HK-2 (cell line): ENCODE data around the gene ISYNA1.
"Not testable (repeated sequence)": the region's sequence is repeated elsewhere in the genome, so short reads cannot be mapped to it uniquely, and the experiment has no call there.

ENCODE experiments used
- DNase-seq: peaks from one replicate; pipeline ENCODE4 v3.0.0-alpha.2; 2018; ENCODE audit not compliant: unreplicated experiment

The ISYNA1 gene

GRCh38 chr19:18419195-18419698 is 18.7 kb downstream of the ISYNA1 start, which contains the start of gene SSBP4:
SSBP4 (plus strand) TSS chr19:18419398; CDS start chr19:18419649, 251 bp downstream.
- DNase-seq: peak; percentile 77

GRCh38 chr19:18418483-18419194 is 19.3 kb downstream of the ISYNA1 start:
- DNase-seq: peak; percentile 39

- DNase-seq: no peak
Observed at GRCh38 chr19:18418029-18418482, 19.9 kb downstream of the ISYNA1 start.

- DNase-seq: peak; percentile 88
Observed at GRCh38 chr19:18417250-18418028, 20.5 kb downstream of the ISYNA1 start.

- DNase-seq: peak; percentile 88
Observed at GRCh38 chr19:18416778-18417249, 21.1 kb downstream of the ISYNA1 start.

- no peak for DNase-seq
Observed at GRCh38 chr19:18415178-18415867, 22.6 kb downstream of the ISYNA1 start.

- peak; percentile 37 for DNase-seq
Observed at GRCh38 chr19:18414504-18415177, 23.3 kb downstream of the ISYNA1 start.

- DNase-seq: no peak
Observed at GRCh38 chr19:18412610-18413239, 25.2 kb downstream of the ISYNA1 start.

- DNase-seq: peak; percentile 95
Observed at GRCh38 chr19:18408053-18408476, 29.9 kb downstream of the ISYNA1 start.

GRCh38 chr19:18406749-18407148 is 31.2 kb downstream of the ISYNA1 start:
- DNase-seq: no peak

GRCh38 chr19:18405754-18406153 is 32.2 kb downstream of the ISYNA1 start:
- not testable (repeated sequence) for DNase-seq

GRCh38 chr19:18402455-18403248 is 35.3 kb downstream of the ISYNA1 start:
- DNase-seq: peak; percentile 21

- peak; percentile 82 for DNase-seq
Observed at GRCh38 chr19:18401580-18402112, 36.3 kb downstream of the ISYNA1 start.

GRCh38 chr19:18399008-18399407 is 38.9 kb downstream of the ISYNA1 start:
- peak; percentile 52 for DNase-seq

GRCh38 chr19:18397242-18398202 is 40.4 kb downstream of the ISYNA1 start, which contains the start of gene LRRC25:
LRRC25 (minus strand) TSS chr19:18397622; CDS start chr19:18396963, 659 bp downstream.
- no peak for DNase-seq

GRCh38 chr19:18396471-18397241 is 41.3 kb downstream of the ISYNA1 start:
- DNase-seq: no peak

- no peak for DNase-seq
Observed at GRCh38 chr19:18393836-18394235, 44.1 kb downstream of the ISYNA1 start.

- no peak for DNase-seq
Observed at GRCh38 chr19:18392926-18393325, 45.0 kb downstream of the ISYNA1 start.
